CD4-positive, alpha-beta T cell treated with Interleukin-4 for 4 hours (primary cell): ENCODE measurements around the gene FNDC11.
"Not testable (repeated sequence)": the region's sequence is repeated elsewhere in the genome, so short reads cannot be mapped to it uniquely, and the experiment has no call there.

Source experiments
- DNase-seq: peaks from one replicate; pipeline ENCODE4 v3.0.0-alpha.2; 2020

Gene FNDC11

GRCh38 chr20:63568986-63569949 is 15.3 kb downstream of the FNDC11 start:
- no peak for DNase-seq

- no peak for DNase-seq
These were observed 16.5 kb downstream of the FNDC11 start for GRCh38 chr20:63570281-63571086.

GRCh38 chr20:63571087-63571478 is 17.1 kb downstream of the FNDC11 start:
- not testable (repeated sequence) for DNase-seq

DNA sequence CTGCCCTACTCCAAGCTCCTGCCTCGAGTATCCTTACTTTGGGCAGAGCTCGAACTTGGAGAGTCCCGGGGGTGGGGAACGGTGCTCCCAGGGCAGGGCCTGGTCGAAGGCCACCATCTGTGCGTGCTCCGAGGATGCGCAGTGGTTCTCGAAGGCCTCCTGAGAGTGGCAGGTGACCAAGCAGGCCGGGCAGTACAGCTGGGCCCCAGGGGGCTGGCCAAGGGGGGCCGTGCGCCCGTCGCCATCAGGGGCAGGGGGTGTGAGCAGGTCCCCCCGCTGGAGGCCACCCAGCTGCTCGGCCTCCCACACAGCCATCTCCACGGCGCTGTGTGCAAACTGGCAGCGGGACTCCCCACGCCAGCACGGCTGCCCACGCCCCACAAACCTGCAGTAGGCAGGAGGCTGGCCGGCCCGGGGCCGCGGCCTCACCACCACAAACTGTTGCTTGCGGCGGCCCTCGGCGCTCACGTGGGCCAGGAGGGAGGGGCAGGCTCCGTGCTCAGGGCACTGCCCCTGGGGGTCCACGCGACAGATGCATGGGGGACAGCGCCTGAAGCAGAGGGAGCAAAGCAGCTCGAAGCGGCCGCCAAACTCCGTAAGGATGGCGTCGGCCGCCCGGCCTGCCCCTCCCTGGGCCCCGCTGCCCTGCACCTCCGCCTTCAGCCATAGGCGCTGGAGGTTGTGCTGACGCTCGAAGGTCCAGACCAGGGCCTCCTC is 18.3 kb downstream of the FNDC11 start:
- no peak for DNase-seq

- no peak for DNase-seq
These were observed 19.1 kb downstream of the FNDC11 start for GRCh38 chr20:63572788-63573646.

DNA sequence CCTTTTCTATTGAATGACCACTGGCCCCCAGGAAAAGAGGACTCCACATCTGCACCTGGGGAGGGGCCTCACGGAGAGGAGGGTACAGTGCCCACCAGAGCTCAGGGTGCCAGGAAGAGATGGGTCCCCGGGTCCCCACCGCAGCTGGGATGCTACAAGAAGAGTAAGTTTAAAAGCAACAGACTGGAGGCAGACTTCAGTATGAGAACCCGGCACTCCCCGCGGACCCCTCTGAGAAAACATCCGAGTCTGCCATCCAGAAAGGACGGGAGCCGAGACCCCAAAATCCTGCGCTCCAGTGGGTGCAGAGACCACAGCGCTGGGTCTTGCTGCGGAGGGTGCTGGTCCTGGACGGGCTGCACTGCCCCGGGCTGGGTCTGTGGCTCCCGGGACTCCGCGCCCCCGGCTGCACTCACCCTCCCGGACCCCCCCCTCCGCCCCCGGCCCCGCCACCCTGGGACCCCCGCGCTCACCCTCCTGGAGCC is 19.7 kb downstream of the FNDC11 start:
- no peak for DNase-seq

GRCh38 chr20:63574156-63574828 is 20.3 kb downstream of the FNDC11 start, which contains the start of gene HELZ2:
HELZ2 (minus strand) TSS chr20:63574239; CDS start chr20:63572385, 1,854 bp downstream.
- DNase-seq: peak; percentile 67

GRCh38 chr20:63574829-63575743 is 21.1 kb downstream of the FNDC11 start:
- no peak for DNase-seq

- no peak for DNase-seq
These were observed 22.4 kb downstream of the FNDC11 start for GRCh38 chr20:63576311-63576710.

DNA sequence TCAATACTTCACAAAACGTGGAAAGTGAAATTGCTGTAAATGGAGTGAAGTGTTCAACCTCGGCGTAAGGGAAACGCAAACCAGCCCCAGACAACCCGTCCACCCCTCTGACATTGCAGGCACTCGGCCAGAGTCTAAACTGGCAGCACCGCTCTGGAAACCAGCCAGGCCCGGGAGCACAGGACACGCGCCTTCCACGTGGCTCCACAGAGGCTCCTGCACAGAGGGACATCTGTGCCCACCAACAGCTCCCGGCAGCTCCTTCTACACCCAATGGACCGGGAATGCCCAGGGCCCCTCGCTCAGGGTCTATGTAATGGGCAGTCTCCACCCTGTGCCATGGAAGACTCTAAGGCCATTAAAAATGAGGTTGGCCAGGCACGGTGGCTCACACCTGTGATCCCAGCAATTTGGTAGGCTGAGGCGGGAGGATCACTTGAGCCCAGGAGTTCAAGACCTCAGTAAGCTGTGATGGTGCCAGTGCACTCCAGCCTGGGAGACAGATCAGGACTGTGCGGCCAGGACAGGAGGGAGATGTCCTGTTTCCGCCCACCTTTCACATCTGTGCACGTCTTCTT is 23.4 kb downstream of the FNDC11 start:
- DNase-seq: no peak

GRCh38 chr20:63578224-63579016 is 24.5 kb downstream of the FNDC11 start:
- no peak for DNase-seq

DNA sequence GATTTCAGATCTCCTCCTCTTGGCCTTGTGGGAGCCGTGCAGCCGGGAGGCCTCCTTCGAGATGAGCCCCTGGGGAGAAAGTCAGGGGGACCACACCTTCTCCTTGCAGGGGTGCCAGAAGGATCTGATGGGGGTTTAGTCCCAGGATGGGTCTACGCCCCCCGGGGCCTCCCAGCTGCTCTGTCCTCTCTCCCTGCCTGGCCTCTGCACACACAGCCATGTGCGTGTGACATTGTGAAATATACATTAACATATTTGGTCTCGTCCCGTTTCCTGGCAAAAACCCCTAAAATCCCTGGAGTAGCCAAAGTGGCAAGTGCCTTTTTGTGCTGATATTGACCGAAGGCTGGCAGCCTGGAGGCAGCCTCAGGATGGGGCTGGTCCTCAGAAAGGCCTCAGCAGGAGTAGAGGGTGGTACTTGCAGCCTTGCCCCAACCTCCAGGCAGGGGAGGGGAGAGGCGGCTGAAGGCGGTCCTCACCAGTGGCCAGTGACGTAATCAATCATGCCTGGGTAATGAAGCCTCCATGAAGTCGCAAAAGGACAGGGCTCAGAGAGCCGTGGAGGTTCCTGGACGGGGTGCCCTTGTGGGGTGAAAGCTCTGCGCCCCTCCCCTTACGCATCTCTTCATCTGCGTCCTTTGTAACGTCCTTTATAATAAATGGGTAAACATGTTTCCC is 25.2 kb downstream of the FNDC11 start:
- no peak for DNase-seq

GRCh38 chr20:63580796-63581461 is 27.0 kb downstream of the FNDC11 start:
- peak; percentile 80 for DNase-seq

DNA sequence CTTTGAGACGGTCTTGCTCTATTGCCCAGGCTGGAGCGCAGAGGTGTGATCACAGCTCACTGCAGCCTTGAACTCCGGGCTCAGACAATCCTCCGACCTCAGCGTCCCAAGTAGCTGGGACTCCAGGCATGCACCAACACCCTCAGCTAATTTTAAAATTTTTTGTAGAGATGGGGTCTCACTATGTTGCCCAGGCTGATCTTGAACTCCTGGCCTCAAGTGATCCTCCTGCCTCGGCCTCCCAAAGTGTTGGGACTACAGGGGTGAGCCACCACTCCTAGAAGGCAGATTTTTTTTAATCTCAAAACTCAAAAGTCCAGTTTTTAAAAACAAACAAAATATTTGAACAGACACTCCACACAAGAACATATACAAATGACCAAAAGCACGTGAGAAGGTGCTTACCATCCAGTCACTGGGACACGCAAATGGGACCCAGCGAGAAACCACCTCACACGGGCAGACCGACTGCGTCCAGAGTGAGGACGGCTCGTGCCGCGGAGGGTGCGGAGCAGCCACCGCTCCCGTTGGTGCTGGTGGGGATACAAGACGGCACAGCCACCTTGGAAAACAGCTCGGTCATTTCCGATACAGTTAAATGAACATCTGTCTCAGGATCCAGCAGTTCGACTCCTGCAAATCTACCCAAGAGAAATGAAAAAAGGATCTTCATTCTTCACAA is 28.6 kb downstream of the FNDC11 start:
- DNase-seq: no peak

DNA sequence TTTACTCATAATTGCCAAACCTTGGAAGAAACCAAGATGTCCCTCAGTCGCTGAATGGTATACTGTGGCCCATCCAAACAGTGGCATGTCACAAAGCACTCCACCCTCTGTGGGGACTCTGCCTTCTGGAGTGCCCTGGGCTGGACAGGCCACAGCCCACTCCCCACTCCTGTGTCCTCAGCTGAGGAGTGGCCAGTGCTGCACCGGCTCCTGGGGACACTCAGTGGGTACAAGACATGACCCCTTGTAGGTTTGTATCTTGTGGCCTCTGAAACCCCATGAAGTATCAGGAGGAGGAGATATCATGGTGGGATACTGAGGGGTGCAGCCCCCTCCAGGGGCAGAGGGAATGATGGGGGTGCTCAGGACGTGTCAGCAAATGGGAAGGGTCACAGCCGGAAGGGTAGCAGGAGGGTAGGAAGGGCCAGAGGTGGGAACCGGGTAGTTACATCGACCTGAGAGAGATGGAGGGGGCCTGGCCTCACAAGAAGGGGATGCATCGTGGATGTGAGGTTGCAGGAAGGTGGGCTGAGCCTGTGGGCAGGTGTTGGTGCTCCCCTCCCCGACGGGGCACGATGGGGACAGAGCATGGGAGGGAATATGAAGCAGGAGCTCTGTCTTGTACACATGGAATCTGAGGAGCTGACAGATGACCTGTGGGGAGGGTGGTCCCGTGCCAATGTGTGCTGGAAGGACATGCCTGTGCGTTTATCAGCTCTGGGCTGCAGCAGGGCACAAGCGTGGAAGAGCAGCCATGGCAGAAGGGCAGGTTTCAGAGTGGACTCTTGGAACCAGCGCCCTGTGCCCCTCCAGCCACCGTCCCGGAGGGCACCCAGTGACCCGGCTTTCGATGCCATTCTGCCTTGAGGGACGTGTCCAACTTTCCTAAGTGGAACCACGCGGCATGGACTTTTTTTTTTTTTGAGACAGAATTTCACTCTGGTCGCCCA is 31.9 kb downstream of the FNDC11 start:
- DNase-seq: no peak

GRCh38 chr20:63586797-63587196 is 32.8 kb downstream of the FNDC11 start:
- no peak for DNase-seq
